Rectal smooth muscle tissue (tissue), 1 donor: ENCODE data around the gene IL11.
A peak's percentile ranks its signal among the peaks of the same experiment; 100 is the strongest.

ENCODE experiments used
- H3K27ac ChIP-seq: one replicate; pipeline ENCODE4 v1.7.0; 2013; ENCODE audit warnings: low read depth, low read length, inconsistent platforms
- H3K27me3 ChIP-seq: one replicate; pipeline ENCODE4 v1.7.0; 2013; ENCODE audit warnings: low read length; ENCODE audit not compliant: control insufficient read depth, insufficient read depth
- H3K36me3 ChIP-seq: one replicate; pipeline ENCODE4 v1.7.0; 2013; ENCODE audit warnings: low read length; ENCODE audit not compliant: control insufficient read depth, insufficient read depth
- H3K4me1 ChIP-seq: one replicate; pipeline ENCODE4 v1.7.0; 2013; ENCODE audit warnings: low read length; ENCODE audit not compliant: control insufficient read depth, insufficient read depth
- H3K4me3 ChIP-seq: one replicate; pipeline ENCODE4 v1.7.0; 2013; ENCODE audit warnings: low read length
- H3K9ac ChIP-seq: one replicate; pipeline ENCODE4 v1.7.0; 2013; ENCODE audit warnings: low read length

Gene IL11

DNA sequence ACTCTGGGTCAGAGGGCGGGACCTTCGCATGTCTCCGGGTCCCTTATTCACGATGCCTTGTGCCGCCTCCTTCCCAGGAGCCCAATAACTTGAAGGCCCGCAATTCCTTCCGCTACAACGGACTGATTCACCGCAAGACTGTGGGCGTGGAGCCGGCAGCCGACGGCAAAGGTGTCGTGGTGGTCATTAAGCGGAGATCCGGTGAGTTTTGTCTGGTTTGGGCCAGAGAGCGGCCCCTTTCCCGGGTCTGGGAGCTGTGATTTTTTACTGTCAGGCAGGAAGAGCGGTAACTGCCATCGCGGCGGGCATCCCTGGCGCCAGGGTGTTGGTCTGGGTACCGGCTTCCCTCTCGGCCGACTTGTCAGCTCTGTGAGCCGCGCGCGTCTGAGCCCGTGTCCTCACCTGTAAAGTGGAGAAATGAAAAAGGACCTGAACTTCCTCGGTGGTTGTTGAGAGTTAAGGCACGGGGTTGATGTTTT, 16.3 kb upstream of the IL11 start:
- H3K36me3 ChIP-seq, result peaks cover 33% of the 10 kb centered on the region
- peak overlapping the region; percentile 98 for H3K4me3 ChIP-seq
- H3K27me3 ChIP-seq, result no peaks in the 10 kb centered on the region
- peak overlapping the region; percentile 97 for H3K9ac ChIP-seq
- peak overlapping the region; percentile 97 for H3K27ac ChIP-seq
- peaks cover 19% of the 10 kb centered on the region for H3K4me1 ChIP-seq

DNA sequence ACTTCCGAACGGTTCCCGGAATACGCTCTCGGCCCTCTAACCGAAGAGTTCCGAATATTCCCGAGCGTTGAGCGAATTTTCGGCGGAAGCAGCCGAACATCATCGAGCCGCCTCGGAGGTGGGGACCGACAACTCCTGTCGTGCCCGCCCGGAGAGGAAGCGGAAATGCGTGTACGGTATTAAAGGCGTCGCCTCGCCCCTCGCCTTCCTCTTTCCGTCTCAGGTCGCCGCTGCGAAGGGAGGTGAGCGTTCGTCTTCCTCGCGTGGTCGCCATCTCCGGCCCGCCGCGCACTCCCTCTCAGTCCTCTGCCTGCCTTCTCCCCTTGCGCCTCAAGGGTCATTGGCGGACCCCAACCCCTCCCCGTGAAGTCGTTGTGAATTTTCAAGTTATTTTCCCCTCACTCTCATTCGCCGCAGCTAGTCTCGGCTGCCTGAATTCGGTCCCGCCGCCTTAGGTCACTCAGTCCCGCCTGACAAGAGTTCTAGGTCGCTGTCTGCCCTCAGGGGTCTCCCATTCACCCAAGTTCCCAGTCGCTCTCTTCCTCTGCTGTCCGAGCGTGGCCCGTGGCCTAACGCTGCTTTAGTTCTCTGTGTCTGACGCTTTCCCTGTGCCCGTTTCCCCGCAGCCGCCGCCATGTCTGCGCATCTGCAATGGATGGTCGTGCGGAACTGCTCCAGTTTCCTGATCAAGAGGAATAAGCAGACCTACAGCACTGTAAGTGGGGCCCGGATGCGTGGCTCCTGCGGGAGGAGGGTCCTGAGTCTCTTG, 15.6 kb upstream of the IL11 start, which contains the start of gene RPL28:
Gene RPL28 (plus strand): TSS at position 209 of the 769 bp plus-strand sequence. CDS start 426 bp downstream, at position 635.
- peak within 1 kb of the TSS; percentile 97 for H3K27ac ChIP-seq
- peaks cover 19% of the 10 kb centered on the region for H3K4me1 ChIP-seq
- peak within 1 kb of the TSS; percentile 98 for H3K4me3 ChIP-seq
- H3K27me3 ChIP-seq, result no peaks in the 10 kb centered on the region
- peak within 1 kb of the TSS; percentile 97 for H3K9ac ChIP-seq
- peaks cover 28% of the 10 kb centered on the region for H3K36me3 ChIP-seq

DNA sequence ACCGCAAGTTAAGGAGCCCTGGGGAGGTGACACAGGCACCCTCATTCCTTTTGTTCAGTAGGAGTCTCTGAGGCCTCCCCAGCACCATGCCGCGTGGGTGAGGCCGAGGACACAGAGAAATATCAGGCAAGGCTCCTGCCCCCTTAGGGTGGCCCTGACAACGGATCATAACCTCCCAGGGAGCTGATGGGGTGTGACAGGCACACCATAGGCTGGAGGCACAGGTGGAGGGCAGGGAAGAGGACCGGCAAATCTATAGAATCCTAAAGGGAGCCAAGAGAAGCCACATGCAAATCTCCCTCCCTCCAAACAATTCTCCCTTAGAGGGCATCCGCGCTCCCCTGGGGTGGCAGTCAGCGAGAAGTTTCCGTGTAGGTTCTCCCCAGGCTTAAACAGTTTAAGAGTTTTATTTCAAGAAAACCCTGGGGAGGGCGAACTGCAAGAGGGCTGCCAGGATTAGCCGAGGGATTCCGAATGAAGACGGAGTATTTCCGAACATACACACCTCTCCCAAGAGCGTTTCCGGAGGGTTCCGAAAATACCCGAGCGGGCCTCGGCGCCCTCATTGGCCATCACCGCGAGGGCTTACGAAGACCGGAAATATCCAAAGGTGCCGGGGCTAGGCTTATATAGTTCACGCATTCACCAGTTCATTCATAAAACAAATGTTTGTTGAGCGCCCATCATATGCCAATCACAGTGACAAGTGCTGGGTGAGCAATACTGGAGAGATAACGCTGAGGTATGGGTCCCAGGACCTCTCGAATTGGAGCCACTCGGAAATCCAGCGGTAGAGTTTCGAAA, 14.9 kb upstream of the IL11 start:
- Histone ChIP-seq H3K27me3 (no peaks in the 10 kb centered on the region), H3K36me3 (peaks cover 25% of the 10 kb centered on the region), H3K4me3 (peak overlapping the region; percentile 74), H3K4me1 (peaks cover 19% of the 10 kb centered on the region), H3K9ac (peak overlapping the region; percentile 69), H3K27ac (peak overlapping the region; percentile 97)

DNA sequence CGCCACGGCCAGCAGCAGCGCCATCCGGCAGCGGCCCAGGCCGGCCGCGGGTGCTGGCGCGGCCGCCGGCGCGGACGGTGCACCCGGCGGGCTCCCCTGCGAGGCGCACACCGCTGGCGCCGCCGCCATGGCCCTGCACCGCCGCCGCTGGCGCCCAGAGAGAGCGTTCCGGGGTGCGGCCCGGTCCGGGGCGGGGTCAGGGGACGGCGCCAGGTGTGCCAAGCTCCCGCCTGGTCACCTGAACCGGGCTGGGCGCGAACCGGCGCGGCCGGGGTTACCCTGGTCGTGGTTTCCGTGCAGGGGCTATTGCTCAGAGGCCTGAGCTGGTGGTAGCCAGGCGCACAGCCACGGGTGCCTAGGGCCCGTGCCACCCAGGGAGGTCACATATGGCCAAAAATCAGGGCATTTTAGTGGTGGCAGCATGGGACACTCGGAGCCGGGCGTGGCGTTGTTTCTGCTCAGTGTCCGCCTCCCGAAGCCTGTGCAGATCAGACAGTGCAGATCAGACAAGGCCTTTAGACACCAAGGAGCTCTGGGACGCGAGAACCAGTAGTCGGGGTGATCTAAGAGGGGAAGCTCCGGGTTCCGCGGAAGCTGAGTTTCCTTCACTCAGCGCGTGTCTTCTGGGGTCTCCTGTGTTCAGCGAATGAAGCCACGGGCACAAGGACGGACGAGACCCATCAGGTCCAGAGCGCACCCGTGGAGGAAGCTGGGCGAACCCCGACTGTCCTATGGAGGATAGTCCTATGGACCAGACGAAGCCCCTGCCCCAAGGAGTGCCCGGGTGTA, 14.1 kb upstream of the IL11 start, which contains the start of gene TMEM238:
Gene TMEM238 (minus strand): TSS at position 162 of the 789 bp plus-strand sequence. CDS start 33 bp downstream, at position 129.
- Histone ChIP-seq H3K4me1 (peaks cover 19% of the 10 kb centered on the region), H3K36me3 (peaks cover 18% of the 10 kb centered on the region)

DNA sequence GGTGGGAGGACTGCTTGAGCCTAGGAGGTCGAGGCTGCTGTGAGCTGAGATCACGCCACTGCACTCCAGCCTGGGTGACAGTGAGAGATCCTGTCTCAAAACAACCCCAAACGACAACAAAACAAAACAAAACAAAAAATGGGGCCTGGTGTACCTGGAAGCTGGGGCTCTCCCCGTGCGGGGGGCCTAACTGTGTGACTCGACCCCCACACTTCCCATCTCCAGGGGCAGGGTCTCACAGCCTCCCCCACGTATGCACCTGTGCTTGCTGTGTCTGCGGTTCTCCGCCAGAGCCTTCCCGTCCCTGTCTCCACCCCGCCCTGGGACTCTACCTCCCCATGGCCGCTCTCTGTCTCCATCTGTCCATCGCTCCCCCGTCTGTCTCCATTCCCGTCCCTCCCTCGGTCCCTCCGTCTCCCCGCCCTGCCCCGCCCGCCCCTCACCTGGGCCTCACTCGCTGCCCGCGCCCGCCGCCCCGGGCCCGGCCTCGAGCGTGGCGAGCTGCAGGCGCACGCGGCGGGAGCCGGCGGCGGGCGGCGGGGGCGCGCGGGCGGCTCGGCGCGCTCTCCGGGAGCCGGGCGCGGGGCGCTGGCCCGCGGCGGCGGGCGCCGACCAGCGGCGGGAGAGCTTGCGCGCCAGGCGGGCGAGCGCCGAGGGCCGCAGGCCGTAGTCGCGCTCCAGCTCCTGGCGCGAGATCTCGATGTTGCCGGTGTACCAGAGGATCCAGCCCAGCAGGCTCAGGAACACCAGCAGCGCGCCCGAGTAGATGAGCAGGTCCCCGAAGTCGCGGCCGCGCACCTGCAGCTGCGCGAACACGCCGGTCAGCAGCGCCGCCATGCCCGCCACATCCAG, 13.2 kb upstream of the IL11 start:
- Histone ChIP-seq H3K27ac (peak overlapping the region; percentile 97), H3K4me3 (peak overlapping the region; percentile 74), H3K27me3 (no peaks in the 10 kb centered on the region), H3K36me3 (peaks cover 11% of the 10 kb centered on the region), H3K4me1 (peaks cover 18% of the 10 kb centered on the region), H3K9ac (peak overlapping the region; percentile 24)

More for the DNA sequence above, 14.1 kb upstream of the IL11 start, which contains the start of gene TMEM238:
- H3K4me3 ChIP-seq, result peak within 1 kb of the TSS; percentile 74
- H3K9ac ChIP-seq, result peak within 1 kb of the TSS; percentile 69
- peak within 1 kb of the TSS; percentile 97 for H3K27ac ChIP-seq
- no peaks in the 10 kb centered on the region for H3K27me3 ChIP-seq

DNA sequence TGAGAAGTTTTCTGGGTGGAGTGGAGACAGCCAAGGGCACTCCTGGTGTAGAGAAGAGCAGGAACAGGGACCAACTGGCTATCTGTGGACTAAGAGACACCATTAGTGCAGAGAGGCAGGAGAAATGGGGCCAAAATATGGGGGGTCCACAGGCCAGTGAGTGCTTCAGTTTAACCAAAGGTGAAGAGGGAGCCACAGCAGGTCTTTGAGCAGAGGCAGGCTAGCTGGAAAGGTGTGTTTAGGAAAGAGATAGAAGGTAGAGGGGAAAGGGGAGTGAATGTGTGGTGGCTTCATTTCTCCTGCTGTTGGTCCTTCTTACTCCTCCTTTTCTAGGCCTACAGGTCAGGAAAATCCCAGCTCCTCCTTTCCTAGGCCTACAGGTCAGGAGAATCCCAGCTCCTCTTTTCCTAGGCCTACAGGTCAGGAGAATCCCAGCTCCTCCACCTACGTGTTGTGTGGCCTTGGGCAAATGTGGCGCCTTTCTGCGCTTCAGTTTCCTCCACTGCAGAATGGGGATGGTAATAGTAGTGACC, 12.3 kb upstream of the IL11 start:
- Histone ChIP-seq H3K4me3 (no peak overlapping the region), H3K27ac (no peak overlapping the region), H3K9ac (no peak overlapping the region), H3K4me1 (peaks cover 15% of the 10 kb centered on the region), H3K36me3 (peaks cover 3% of the 10 kb centered on the region), H3K27me3 (no peaks in the 10 kb centered on the region)

DNA sequence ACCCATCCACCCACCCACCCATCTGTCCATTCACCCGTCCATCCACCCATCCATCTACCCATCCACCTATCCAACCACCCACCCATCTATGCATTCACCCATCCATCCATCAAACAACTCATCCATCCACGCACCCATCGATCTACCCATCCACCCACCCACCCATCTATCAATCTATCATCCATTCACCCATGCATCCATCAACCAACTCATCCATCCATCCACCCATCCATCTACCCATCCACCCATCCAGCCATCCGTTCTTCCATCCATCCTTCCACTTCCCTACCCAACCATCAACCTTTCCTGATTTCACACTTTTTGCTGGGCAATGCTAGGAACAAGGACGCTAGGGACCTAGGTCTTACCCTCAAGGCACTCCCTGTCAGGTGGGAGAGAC, 11.8 kb upstream of the IL11 start:
- Histone ChIP-seq H3K27me3 (no peaks in the 10 kb centered on the region), H3K9ac (no peak overlapping the region), H3K4me3 (no peak overlapping the region), H3K36me3 (no peaks in the 10 kb centered on the region), H3K4me1 (peaks cover 9% of the 10 kb centered on the region), H3K27ac (no peak overlapping the region)

DNA sequence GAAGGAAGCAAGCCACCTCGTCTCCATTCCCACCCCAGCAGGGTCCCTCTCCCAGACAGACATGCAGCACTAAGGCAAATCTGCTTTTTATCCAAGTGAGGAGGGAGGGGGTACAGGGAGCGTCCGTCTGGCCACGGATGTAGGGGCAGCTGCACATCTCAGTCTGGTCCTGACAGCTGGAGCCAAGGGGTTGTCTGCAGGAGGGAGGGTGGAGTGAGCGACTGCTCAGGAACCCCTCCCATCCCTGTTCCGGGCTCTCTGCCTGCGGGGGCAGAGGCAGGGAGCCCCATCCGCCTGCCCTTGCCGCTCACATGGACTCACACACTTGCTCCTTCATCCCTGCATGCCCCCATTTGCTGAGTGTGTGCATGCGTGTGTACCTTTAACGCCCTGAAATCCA, 8.9 kb upstream of the IL11 start:
- no peak overlapping the region for H3K9ac ChIP-seq
- peaks cover 5% of the 10 kb centered on the region for H3K27me3 ChIP-seq

DNA sequence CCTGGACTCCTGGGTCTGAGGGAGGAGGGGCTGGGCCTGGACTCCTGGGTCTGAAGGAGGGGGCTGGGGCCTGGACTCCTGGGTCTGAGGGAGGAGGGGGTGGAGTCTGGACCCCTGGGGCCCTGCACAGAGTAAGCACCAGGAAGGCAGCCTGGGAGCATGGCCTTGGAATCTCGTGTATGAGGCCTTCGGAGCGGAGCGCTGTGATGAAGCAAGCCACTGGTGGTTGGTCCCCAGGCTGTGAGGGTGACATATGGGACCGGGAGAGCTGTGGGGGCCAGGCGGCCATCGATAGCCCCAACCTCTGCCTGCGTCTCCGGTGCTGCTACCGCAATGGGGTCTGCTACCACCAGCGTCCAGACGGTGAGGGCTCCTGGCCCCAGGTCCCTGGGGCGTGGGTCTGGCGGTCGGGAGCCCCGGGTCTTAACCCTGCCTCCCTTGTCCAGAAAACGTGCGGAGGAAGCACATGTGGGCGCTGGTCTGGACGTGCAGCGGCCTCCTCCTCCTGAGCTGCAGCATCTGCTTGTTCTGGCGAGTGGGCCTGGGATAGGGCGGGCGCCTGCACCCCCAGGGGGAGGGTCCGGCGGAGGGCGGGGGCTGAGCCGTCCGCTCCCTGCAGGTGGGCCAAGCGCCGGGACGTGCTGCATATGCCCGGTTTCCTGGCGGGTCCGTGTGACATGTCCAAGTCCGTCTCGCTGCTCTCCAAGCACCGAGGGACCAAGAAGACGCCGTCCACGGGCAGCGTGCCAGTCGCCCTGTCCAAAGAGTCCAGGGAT, 7.3 kb upstream of the IL11 start:
- Histone ChIP-seq H3K4me3 (no peak overlapping the region), H3K9ac (no peak overlapping the region), H3K27ac (no peak overlapping the region), H3K4me1 (no peaks in the 10 kb centered on the region), H3K27me3 (peaks cover 15% of the 10 kb centered on the region), H3K36me3 (no peaks in the 10 kb centered on the region)

More for the DNA sequence above, 8.9 kb upstream of the IL11 start:
- H3K4me1 ChIP-seq, result peaks cover 4% of the 10 kb centered on the region
- H3K27ac ChIP-seq, result no peak overlapping the region
- H3K36me3 ChIP-seq, result no peaks in the 10 kb centered on the region
- H3K4me3 ChIP-seq, result no peak overlapping the region

DNA sequence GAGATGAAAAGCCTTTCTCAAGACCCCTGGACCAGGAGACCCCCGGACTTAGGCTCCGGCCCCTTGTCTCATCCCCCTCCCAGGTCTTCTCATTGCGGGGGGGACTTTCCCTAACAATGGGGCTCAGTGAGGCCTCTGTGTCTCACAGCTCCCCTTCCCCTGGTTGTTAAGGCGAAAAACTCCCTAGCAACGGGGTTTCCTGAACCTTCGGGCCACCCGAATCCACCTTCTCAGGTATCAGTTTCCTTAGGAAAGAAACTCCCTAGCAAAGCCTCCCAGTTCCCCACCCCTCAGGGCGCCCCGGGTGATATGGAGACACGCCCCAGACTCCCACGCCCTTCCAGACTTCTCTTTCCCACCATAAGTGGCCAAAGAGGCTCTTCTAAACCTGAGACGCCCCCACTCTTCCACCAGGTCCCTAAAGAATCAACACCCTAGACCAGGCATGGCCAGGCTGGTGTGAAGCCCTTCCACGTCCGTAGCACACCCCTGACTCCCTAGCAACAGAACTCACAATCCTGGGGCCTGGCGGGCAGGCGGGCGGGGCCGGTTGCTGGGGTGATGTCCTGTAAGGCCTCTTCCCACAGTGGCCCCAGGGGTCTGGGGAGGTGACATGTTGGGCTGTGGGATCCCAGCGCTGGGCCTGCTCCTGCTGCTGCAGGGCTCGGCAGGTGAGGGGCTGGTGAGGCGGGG, 6.1 kb upstream of the IL11 start, which contains the start of gene TMEM190:
Gene TMEM190 (plus strand): TSS at position 586 of the 693 bp plus-strand sequence. CDS start 28 bp downstream, at position 614.
- Histone ChIP-seq H3K27me3 (peaks cover 19% of the 10 kb centered on the region), H3K27ac (no peak within 1 kb of the TSS), H3K4me3 (no peak within 1 kb of the TSS), H3K9ac (no peak within 1 kb of the TSS), H3K4me1 (no peaks in the 10 kb centered on the region), H3K36me3 (no peaks in the 10 kb centered on the region)
